Measurements from ENCODE around the gene EYA4. TPM values are rescaled to one million over a fixed set of nuclear protein-coding genes. Genes with fewer than 3 reads are reported as not detected.

Gene EYA4
- total and polyA plus RNA-seq, 10 donors, result 0.03 to 2.6 (median 1.3) TPM

DNA sequence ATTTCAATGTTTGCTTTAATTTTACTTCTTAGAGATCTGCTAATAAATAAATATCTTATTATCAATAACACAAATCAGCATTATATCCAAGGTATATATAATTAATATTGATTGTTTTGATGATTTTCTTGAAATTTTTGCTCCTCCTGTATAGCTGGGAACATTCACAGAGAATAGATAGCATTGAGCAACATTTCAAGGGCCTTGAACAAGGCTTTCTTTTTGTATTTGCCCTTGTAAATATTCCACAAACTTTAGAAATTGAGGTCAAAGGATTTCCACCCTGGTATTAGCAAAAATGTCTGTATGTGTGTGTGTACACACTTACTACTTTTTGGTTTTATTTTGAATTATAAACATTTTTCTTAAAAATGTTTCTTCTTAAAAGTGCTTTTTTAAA is 205.6 kb downstream of the EYA4 start:
- DNase-seq, result no peak
- Histone ChIP-seq H3K4me1 (no peaks in the 10 kb centered on the region), H3K27me3 (replicated peaks in 1 of 7) (no peaks in the 10 kb centered on the region), H3K9me3 (no peaks in the 10 kb centered on the region), H3K4me3 (no peak overlapping the region), H3K36me3 (no peaks in the 10 kb centered on the region), H3K27ac (no peak overlapping the region)
- TF ChIP-seq POLR2A (IDR thresholded peaks at IDR 0.05) (no peak), POLR2AphosphoS5 (IDR thresholded peaks at IDR 0.05) (no peak)
- TF ChIP-seq, protein P1, sequence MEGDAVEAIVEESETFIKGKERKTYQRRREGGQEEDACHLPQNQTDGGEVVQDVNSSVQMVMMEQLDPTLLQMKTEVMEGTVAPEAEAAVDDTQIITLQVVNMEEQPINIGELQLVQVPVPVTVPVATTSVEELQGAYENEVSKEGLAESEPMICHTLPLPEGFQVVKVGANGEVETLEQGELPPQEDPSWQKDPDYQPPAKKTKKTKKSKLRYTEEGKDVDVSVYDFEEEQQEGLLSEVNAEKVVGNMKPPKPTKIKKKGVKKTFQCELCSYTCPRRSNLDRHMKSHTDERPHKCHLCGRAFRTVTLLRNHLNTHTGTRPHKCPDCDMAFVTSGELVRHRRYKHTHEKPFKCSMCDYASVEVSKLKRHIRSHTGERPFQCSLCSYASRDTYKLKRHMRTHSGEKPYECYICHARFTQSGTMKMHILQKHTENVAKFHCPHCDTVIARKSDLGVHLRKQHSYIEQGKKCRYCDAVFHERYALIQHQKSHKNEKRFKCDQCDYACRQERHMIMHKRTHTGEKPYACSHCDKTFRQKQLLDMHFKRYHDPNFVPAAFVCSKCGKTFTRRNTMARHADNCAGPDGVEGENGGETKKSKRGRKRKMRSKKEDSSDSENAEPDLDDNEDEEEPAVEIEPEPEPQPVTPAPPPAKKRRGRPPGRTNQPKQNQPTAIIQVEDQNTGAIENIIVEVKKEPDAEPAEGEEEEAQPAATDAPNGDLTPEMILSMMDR (IDR thresholded peaks at IDR 0.05 in 8 of 11, conservative IDR thresholded peaks at IDR 0.05 in 3 of 11), result no peak
- intact Hi-C loops (cut with DNase I; ENCODE audit: low total_unique reads), result no loop called here

DNA sequence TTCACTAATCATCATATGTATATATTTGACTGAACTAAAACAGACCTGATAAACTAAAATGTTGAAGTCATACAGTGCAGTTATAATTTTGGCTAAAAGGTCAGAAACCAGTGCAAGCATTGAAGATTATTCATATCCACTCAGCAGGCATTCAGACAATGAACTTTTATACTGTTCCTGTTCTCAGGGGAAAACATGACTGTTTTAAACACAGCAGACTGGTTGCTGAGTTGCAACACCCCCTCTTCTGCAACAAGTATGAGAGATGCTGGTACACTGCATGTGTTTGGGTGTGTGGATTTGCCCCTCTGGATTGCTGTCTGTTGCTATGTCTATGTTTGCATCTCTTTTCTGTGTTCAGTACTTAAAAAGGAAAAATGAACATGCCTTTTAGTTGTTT is 206.8 kb downstream of the EYA4 start:
- no peak for TF ChIP-seq POLR2A (IDR thresholded peaks at IDR 0.05)
- TF ChIP-seq POLR2AphosphoS5 (IDR thresholded peaks at IDR 0.05), result no peak
- TF ChIP-seq, protein P1 (IDR thresholded peaks at IDR 0.05 in 8 of 11, conservative IDR thresholded peaks at IDR 0.05 in 3 of 11), result no peak
- H3K27ac ChIP-seq, result no peak overlapping the region
- no peaks in the 10 kb centered on the region for H3K27me3 ChIP-seq (replicated peaks in 1 of 7)
- H3K4me1 ChIP-seq, result no peaks in the 10 kb centered on the region
- no peaks in the 10 kb centered on the region for H3K36me3 ChIP-seq
- no peak for DNase-seq
- intact Hi-C loops (cut with DNase I; ENCODE audit: low total_unique reads), result no loop called here
- H3K4me3 ChIP-seq, result no peak overlapping the region
- H3K9me3 ChIP-seq, result no peaks in the 10 kb centered on the region

DNA sequence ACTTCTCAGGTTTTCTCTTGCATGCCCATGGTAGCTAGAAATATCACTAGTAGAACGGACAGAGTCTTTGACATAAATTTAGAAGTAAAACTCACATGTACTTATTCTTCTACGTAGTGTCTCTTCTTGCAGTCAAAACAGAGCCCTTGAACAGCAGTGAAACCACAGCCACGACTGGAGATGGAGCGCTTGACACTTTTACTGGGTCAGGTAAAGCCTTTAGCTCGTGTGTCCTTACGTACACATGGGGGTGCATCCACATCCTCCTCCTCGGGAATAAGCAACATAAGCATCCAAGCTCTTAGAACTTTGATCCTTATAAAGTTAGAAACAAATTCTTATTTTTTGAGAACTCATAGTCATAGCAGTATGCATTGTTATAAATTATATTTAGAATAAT is 215.3 kb downstream of the EYA4 start:
- Histone ChIP-seq H3K9me3 (no peaks in the 10 kb centered on the region), H3K36me3 (no peaks in the 10 kb centered on the region), H3K27ac (no peak overlapping the region), H3K4me1 (no peaks in the 10 kb centered on the region), H3K4me3 (no peak overlapping the region), H3K27me3 (replicated peaks in 1 of 7) (no peaks in the 10 kb centered on the region)
- TF ChIP-seq POLR2AphosphoS5 (IDR thresholded peaks at IDR 0.05) (no peak), POLR2A (IDR thresholded peaks at IDR 0.05) (no peak)
- TF ChIP-seq, protein P1 (IDR thresholded peaks at IDR 0.05 in 8 of 11, conservative IDR thresholded peaks at IDR 0.05 in 3 of 11), result no peak
- 69 to 76% (median 73%) methylated on average over 7 of the region's 7 CpGs for WGBS, 5 donors
- no peak for DNase-seq
- intact Hi-C loops (cut with DNase I; ENCODE audit: low total_unique reads), result no loop called here

DNA sequence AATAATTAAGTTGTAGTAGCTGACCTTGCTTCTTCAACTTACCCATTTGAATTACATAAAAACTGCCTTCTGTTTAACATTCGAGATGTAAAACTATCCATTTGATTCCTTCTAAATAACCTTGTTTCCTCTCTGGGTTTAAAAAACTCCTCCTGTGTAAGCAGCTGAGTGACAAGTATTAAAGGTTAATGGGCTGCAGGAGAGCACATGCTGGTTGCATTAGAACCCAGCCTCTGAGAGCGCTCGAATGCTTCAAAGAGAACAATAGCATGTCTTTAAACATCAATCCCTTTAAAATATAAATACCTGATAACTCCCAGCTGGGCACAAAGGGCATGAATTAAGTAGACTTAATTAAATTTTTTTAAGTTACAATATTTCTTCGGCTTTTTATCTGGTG is 215.8 kb downstream of the EYA4 start:
- no peaks in the 10 kb centered on the region for H3K27me3 ChIP-seq (replicated peaks in 1 of 7)
- no peak for DNase-seq
- H3K9me3 ChIP-seq, result no peaks in the 10 kb centered on the region
- H3K4me1 ChIP-seq, result no peaks in the 10 kb centered on the region
- TF ChIP-seq, protein P1 (IDR thresholded peaks at IDR 0.05 in 8 of 11, conservative IDR thresholded peaks at IDR 0.05 in 3 of 11), result no peak
- TF ChIP-seq POLR2A (IDR thresholded peaks at IDR 0.05) (no peak), POLR2AphosphoS5 (IDR thresholded peaks at IDR 0.05) (no peak)
- intact Hi-C loops (cut with DNase I; ENCODE audit: low total_unique reads), result no loop called here
- H3K4me3 ChIP-seq, result no peak overlapping the region
- H3K36me3 ChIP-seq, result no peaks in the 10 kb centered on the region
- WGBS, 5 donors, result 70 to 83% (median 81%) methylated on average over 4 of the region's 4 CpGs
- H3K27ac ChIP-seq, result no peak overlapping the region
